WTC11 (cell line): ENCODE results near the gene KRT34. TPM values are rescaled to one million over a fixed set of nuclear protein-coding genes. Genes with fewer than 3 reads are reported as not detected.

Experiments used
- ATAC-seq: fragments of 200-7000 bp; cut with Tn5 transposase; 2 replicates; pipeline ENCODE4 v1.10.0; 2021; ENCODE audit warnings: mild to moderate bottlenecking, moderate library complexity
- CTCF ChIA-PET: fragments of 300-600 bp; sonication (Branson Sonifier 250); formaldehyde crosslinking; loops from one replicate; lab custom pipeline; 2021; ENCODE audit warnings: antibody characterized with exemption; lab: Charles Lee
- POLR2A ChIA-PET: fragments of 350-600 bp; sonication (Branson Sonifier 250); formaldehyde crosslinking; loops from one replicate; lab custom pipeline; 2021; ENCODE audit warnings: antibody characterized with exemption; lab: Charles Lee
- DNase-seq: peaks from one replicate; pipeline ENCODE4 v3.0.0; 2021; ENCODE audit warnings: low spot score
- H3K27ac Mint-ChIP-seq: 2 replicates; pipeline ENCODE4 v1.8.0; 2021; ENCODE audit warnings: mixed read lengths
- H3K27me3 Mint-ChIP-seq: 2 replicates; pipeline ENCODE4 v1.8.0; 2021; ENCODE audit warnings: low read depth, mild to moderate bottlenecking, moderate library complexity, mixed read lengths
- H3K36me3 Mint-ChIP-seq: 2 replicates; pipeline ENCODE4 v1.8.0; 2021; ENCODE audit warnings: mixed read lengths
- H3K4me1 Mint-ChIP-seq: 2 replicates; pipeline ENCODE4 v1.8.0; 2022; ENCODE audit warnings: mixed read lengths
- H3K4me3 Mint-ChIP-seq: 2 replicates; pipeline ENCODE4 v1.8.0; 2021; ENCODE audit warnings: mild to moderate bottlenecking, moderate library complexity, mixed read lengths
- H3K9me3 Mint-ChIP-seq: 2 replicates; pipeline ENCODE4 v1.8.0; 2021; ENCODE audit warnings: mixed read lengths
- ATF6 ChIP-seq: sonication (generic); formaldehyde crosslinking; IDR thresholded peaks from 2 replicates; pipeline ENCODE4 v1.8.1; 2023; ENCODE audit warnings: mild to moderate bottlenecking, missing genetic modification reagents
- CREM ChIP-seq: sonication (generic); formaldehyde crosslinking; IDR thresholded peaks from 2 replicates; pipeline ENCODE4 v1.8.1; 2022; ENCODE audit warnings: mild to moderate bottlenecking, missing genetic modification reagents, moderate library complexity
- EMX1 ChIP-seq: fragments of 250-450 bp; sonication (Bioruptor Pico); IDR thresholded peaks from 2 replicates; pipeline ENCODE4 v1.8.0; 2021; ENCODE audit warnings: mild to moderate bottlenecking
- FOXK1 ChIP-seq: sonication (generic); formaldehyde crosslinking; IDR thresholded peaks from 2 replicates; pipeline ENCODE4 v1.8.0; 2022; ENCODE audit warnings: mild to moderate bottlenecking, moderate library complexity, missing genetic modification reagents
- GABPB1 ChIP-seq: sonication (generic); formaldehyde crosslinking; IDR thresholded peaks from 2 replicates; pipeline ENCODE4 v1.8.1; 2023; ENCODE audit warnings: mild to moderate bottlenecking, missing genetic modification reagents
- GTF2I ChIP-seq: fragments of 250-450 bp; sonication (Bioruptor Pico); conservative IDR thresholded peaks from 2 replicates; pipeline ENCODE4 v1.4.0; 2021; ENCODE audit warnings: mild to moderate bottlenecking
- HMGXB4 ChIP-seq: sonication (generic); formaldehyde crosslinking; IDR thresholded peaks from 2 replicates; pipeline ENCODE4 v1.8.1; 2023; ENCODE audit warnings: mild to moderate bottlenecking, moderate library complexity, missing genetic modification reagents
- JAZF1 ChIP-seq: fragments of 250-450 bp; sonication (Bioruptor Pico); IDR thresholded peaks from 2 replicates; pipeline ENCODE4 v1.9.0; 2021; ENCODE audit warnings: moderate library complexity, mild to moderate bottlenecking, inconsistent platforms
- MAX ChIP-seq: sonication (generic); formaldehyde crosslinking; IDR thresholded peaks from 2 replicates; pipeline ENCODE4 v1.8.0; 2022; ENCODE audit warnings: mild to moderate bottlenecking, missing genetic modification reagents
- MYBL2 ChIP-seq: sonication (generic); formaldehyde crosslinking; IDR thresholded peaks from 2 replicates; pipeline ENCODE4 v1.8.1; 2023; ENCODE audit warnings: mild to moderate bottlenecking, moderate library complexity, missing genetic modification reagents
- NR2C2 ChIP-seq: sonication (generic); formaldehyde crosslinking; IDR thresholded peaks from 2 replicates; pipeline ENCODE4 v1.8.0; 2022; ENCODE audit warnings: mild to moderate bottlenecking, missing genetic modification reagents
- PRDM15 ChIP-seq: sonication (generic); formaldehyde crosslinking; IDR thresholded peaks from 2 replicates; pipeline ENCODE4 v1.8.0; 2022; ENCODE audit warnings: missing genetic modification reagents
- TEAD1 ChIP-seq: sonication (generic); formaldehyde crosslinking; IDR thresholded peaks from 2 replicates; pipeline ENCODE4 v1.8.0; 2022; ENCODE audit warnings: mild to moderate bottlenecking, missing genetic modification reagents
- TEAD4 ChIP-seq: sonication (generic); formaldehyde crosslinking; IDR thresholded peaks from 2 replicates; pipeline ENCODE4 v1.8.0; 2022; ENCODE audit warnings: mild to moderate bottlenecking, missing genetic modification reagents
- TP53 ChIP-seq: sonication (generic); formaldehyde crosslinking; IDR thresholded peaks from 2 replicates; pipeline ENCODE4 v1.8.1; 2023; ENCODE audit warnings: mild to moderate bottlenecking, missing genetic modification reagents
- ZNF396 ChIP-seq: fragments of 250-450 bp; sonication (Bioruptor Pico); IDR thresholded peaks from 2 replicates; pipeline ENCODE4 v1.8.0; 2021; ENCODE audit warnings: mild to moderate bottlenecking, moderate library complexity, borderline replicate concordance
- ZNF512 ChIP-seq: sonication (generic); formaldehyde crosslinking; IDR thresholded peaks from 2 replicates; pipeline ENCODE4 v1.8.1; 2022; ENCODE audit warnings: missing genetic modification reagents, borderline replicate concordance
- ZSCAN18 ChIP-seq: fragments of 250-450 bp; sonication (Bioruptor Pico); IDR thresholded peaks from 2 replicates; pipeline ENCODE4 v2.1.2; 2022; ENCODE audit warnings: mild to moderate bottlenecking, moderate library complexity
- total RNA-seq: library from RNA; stranded (reverse); gene quantifications from 3 replicates; pipeline ENCODE4 v1.2.3, GENCODE V29; 2021

The KRT34 gene
- total RNA-seq, 1 experiment from 2014 or later = not detected

GRCh38 chr17:41366070-41366469 lies 16.0 kb downstream of the KRT34 start (continued):
- TF ChIP-seq PRDM15 = no peak

GRCh38 chr17:41363881-41364280 lies 18.2 kb downstream of the KRT34 start:
- Mint-ChIP-seq H3K27me3 (peaks cover 5% of the 10 kb centered on the region; the same call in 1 of the 2 replicates), H3K4me3 (no peak overlapping the region), H3K9me3 (peaks cover 15% of the 10 kb centered on the region), H3K4me1 (no peaks in the 10 kb centered on the region), H3K27ac (no peak overlapping the region), H3K36me3 (no peaks in the 10 kb centered on the region)
- TF ChIP-seq GTF2I (CRISPR knock-in tag) = no peak
- TF ChIP-seq JAZF1 = no peak
- TF ChIP-seq ZSCAN18 (CRISPR knock-in tag) = no peak
- no peak for TF ChIP-seq GABPB1 (CRISPR knock-in tag)
- no peak for TF ChIP-seq CREM (CRISPR knock-in tag)
- no peak for TF ChIP-seq TEAD4
- TF ChIP-seq TP53 (CRISPR knock-in tag) = no peak
- no peak for TF ChIP-seq MAX (CRISPR knock-in tag)
- TF ChIP-seq TEAD1 (CRISPR knock-in tag) = no peak
- no peak for TF ChIP-seq EMX1 (CRISPR knock-in tag)
- no peak for TF ChIP-seq HMGXB4 (CRISPR knock-in tag)
- no peak for TF ChIP-seq ZNF512
- TF ChIP-seq FOXK1 (CRISPR knock-in tag) = no peak
- TF ChIP-seq NR2C2 (CRISPR knock-in tag) = no peak
- no peak for TF ChIP-seq ATF6 (CRISPR knock-in tag)
- TF ChIP-seq MYBL2 = no peak
- no peak for TF ChIP-seq ZNF396 (CRISPR knock-in tag)
- POLR2A ChIA-PET = no interaction called here
- CTCF ChIA-PET = no interaction called here
- no peak for ATAC-seq
- DNase-seq = no peak
